ENCODE data around the gene STAB1. TPM values are rescaled to one million over a fixed set of nuclear protein-coding genes. Genes with fewer than 3 reads are reported as not detected.

The STAB1 gene
- total and polyA plus RNA-seq, 3 experiments from 2014 or later, result 0.05 to 9.7 (median 7.6) TPM

DNA sequence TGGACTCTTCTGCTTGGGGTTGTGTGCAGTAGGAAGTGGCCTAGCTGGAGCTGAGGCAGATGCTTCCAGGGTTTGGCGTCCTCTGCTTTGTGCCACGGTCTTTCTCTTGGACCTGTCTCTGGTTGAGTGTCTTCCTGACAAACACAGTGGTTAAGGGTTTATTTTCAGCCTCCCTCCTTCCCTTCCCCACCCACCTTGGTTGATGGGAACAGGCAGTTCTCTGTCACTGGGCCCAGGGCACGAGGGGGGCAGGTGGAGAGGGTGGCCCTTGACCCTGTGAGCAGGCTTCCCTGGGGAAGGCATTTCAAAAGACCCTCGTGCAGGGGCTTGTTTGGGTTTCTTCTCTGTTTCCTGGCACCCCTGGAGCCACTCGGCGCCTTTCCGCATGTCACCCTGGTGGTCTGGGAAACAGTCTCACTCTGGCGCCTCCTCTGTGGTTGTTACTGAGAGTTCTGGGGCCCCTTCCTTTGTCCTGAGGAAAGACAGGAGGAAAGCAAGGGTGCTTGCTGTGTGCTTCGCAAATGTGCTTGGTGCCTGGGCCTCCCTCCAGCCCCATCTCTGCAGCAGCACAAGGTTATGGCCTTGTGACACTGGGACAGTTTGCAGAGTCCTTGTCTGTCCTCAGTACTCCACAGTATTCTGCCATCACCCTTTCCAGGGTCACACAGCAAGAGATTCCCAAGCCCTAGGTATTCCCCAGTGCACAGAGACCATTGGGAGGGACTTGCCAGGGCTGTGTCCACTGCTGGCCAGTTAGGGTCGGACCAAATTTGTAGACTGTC lies 10.3 kb upstream of the STAB1 start:
- no peak for DNase-seq
- Histone ChIP-seq H3K36me3 (ENCODE audit: insufficient read depth, low read length) (peaks cover 13% of the 10 kb centered on the region), H3K4me3 (ENCODE audit: low read length) (no peak overlapping the region), H3K4me1 (ENCODE audit: insufficient read depth, low read length) (no peaks in the 10 kb centered on the region), H3K27ac (ENCODE audit: low read depth, low read length) (no peak overlapping the region), H3K27me3 (ENCODE audit: insufficient read depth, low read length, poor library complexity, severe bottlenecking) (no peaks in the 10 kb centered on the region), H3K9me3 (ENCODE audit: low read length) (no peaks in the 10 kb centered on the region)
- Mint-ChIP-seq H3K4me3 (no peak overlapping the region), H3K9me3 (no peaks in the 10 kb centered on the region), H3K27me3 (no peaks in the 10 kb centered on the region), H3K4me1 (no peaks in the 10 kb centered on the region), H3K36me3 (peaks cover 0 to 91% (median 8%) of the 10 kb centered on the region in 3 donors), H3K27ac (peak overlapping the region in 3 of 8 donors; percentile 47 to 94 (median 54))
- ChIA-PET POLR2A (no interaction called here), CTCF (no interaction called here)

DNA sequence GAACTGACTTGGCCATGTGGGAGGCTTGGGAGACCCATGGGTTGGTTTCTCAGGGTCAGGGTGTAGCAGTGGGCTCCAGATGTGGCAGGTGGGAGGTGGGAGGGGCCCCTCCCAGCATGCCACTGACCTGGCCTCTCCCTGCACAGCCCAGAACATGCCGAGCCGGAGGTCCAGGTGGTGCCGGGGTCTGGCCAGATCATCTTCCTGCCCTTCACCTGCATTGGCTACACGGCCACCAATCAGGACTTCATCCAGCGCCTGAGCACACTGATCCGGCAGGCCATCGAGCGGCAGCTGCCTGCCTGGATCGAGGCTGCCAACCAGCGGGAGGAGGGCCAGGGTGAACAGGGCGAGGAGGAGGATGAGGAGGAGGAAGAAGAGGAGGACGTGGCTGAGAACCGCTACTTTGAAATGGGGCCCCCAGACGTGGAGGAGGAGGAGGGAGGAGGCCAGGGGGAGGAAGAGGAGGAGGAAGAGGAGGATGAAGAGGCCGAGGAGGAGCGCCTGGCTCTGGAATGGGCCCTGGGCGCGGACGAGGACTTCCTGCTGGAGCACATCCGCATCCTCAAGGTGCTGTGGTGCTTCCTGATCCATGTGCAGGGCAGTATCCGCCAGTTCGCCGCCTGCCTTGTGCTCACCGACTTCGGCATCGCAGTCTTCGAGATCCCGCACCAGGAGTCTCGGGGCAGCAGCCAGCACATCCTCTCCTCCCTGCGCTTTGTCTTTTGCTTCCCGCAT lies 7.9 kb upstream of the STAB1 start:
- DNase-seq, result no peak
- CTCF ChIA-PET, result no interaction called here

DNA sequence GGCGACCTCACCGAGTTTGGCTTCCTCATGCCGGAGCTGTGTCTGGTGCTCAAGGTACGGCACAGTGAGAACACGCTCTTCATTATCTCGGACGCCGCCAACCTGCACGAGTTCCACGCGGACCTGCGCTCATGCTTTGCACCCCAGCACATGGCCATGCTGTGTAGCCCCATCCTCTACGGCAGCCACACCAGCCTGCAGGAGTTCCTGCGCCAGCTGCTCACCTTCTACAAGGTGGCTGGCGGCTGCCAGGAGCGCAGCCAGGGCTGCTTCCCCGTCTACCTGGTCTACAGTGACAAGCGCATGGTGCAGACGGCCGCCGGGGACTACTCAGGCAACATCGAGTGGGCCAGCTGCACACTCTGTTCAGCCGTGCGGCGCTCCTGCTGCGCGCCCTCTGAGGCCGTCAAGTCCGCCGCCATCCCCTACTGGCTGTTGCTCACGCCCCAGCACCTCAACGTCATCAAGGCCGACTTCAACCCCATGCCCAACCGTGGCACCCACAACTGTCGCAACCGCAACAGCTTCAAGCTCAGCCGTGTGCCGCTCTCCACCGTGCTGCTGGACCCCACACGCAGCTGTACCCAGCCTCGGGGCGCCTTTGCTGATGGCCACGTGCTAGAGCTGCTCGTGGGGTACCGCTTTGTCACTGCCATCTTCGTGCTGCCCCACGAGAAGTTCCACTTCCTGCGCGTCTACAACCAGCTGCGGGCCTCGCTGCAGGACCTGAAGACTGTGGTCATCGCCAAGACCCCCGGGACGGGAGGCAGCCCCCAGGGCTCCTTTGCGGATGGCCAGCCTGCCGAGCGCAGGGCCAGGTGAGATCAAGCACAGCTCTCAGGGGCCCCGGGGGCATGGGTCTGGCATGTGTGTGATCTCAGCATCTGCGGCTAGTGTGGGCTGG lies 7.1 kb upstream of the STAB1 start:
- no peaks in the 10 kb centered on the region for H3K4me1 ChIP-seq (ENCODE audit: insufficient read depth, low read length)
- Mint-ChIP-seq H3K27me3 (no peaks in the 10 kb centered on the region), H3K36me3 (peaks cover 0 to 92% (median 10%) of the 10 kb centered on the region in 3 donors), H3K9me3 (no peaks in the 10 kb centered on the region), H3K4me1 (no peaks in the 10 kb centered on the region), H3K4me3 (no peak overlapping the region), H3K27ac (peak overlapping the region in 1 of 8 donors; percentile 27)
- DNase-seq, result no peak
- H3K27ac ChIP-seq (ENCODE audit: low read depth, low read length), result no peak overlapping the region
- no peaks in the 10 kb centered on the region for H3K27me3 ChIP-seq (ENCODE audit: insufficient read depth, low read length, poor library complexity, severe bottlenecking)
- ChIA-PET POLR2A (no interaction called here), CTCF (no interaction called here)
- H3K4me3 ChIP-seq (ENCODE audit: low read length), result no peak overlapping the region
- no peaks in the 10 kb centered on the region for H3K9me3 ChIP-seq (ENCODE audit: low read length)
- peaks cover 14% of the 10 kb centered on the region for H3K36me3 ChIP-seq (ENCODE audit: insufficient read depth, low read length)

More for the DNA sequence above, 7.9 kb upstream of the STAB1 start:
- no peaks in the 10 kb centered on the region for H3K9me3 ChIP-seq (ENCODE audit: low read length)
- Mint-ChIP-seq H3K27ac (no peak overlapping the region), H3K4me1 (no peaks in the 10 kb centered on the region), H3K4me3 (no peak overlapping the region), H3K9me3 (no peaks in the 10 kb centered on the region), H3K27me3 (no peaks in the 10 kb centered on the region), H3K36me3 (peaks cover 0 to 91% (median 8%) of the 10 kb centered on the region in 3 donors)
- no peaks in the 10 kb centered on the region for H3K27me3 ChIP-seq (ENCODE audit: insufficient read depth, low read length, poor library complexity, severe bottlenecking)
- no peaks in the 10 kb centered on the region for H3K4me1 ChIP-seq (ENCODE audit: insufficient read depth, low read length)
- POLR2A ChIA-PET, result no interaction called here
- no peak overlapping the region for H3K27ac ChIP-seq (ENCODE audit: low read depth, low read length)
- peaks cover 20% of the 10 kb centered on the region for H3K36me3 ChIP-seq (ENCODE audit: insufficient read depth, low read length)
- no peak overlapping the region for H3K4me3 ChIP-seq (ENCODE audit: low read length)

DNA sequence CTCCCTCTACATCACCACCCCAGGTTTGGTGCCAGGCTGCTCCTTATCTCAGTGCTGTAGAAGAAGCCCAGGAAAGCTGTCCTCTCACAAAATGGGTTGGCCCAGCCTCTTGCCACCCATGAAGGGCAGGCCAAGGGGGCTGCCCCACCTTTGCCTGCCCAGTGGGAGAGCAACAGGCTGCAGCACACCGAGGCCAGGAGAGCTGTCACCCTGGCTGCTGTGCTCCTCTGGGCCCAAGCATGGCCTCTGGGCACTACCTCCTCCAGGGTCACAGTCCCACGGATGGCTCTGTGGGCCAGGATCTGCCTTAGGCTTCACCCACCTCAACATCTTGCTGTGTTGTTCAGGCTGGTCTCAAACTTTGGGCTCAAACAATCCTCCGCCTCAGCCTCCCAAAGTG lies 6.4 kb upstream of the STAB1 start:
- Mint-ChIP-seq H3K27me3 (no peaks in the 10 kb centered on the region), H3K27ac (no peak overlapping the region), H3K4me3 (no peak overlapping the region), H3K36me3 (peaks cover 0 to 86% (median 9%) of the 10 kb centered on the region in 3 donors), H3K4me1 (no peaks in the 10 kb centered on the region), H3K9me3 (no peaks in the 10 kb centered on the region)
- Histone ChIP-seq H3K36me3 (ENCODE audit: insufficient read depth, low read length) (peaks cover 14% of the 10 kb centered on the region), H3K9me3 (ENCODE audit: low read length) (no peaks in the 10 kb centered on the region), H3K4me1 (ENCODE audit: insufficient read depth, low read length) (no peaks in the 10 kb centered on the region), H3K27me3 (ENCODE audit: insufficient read depth, low read length, poor library complexity, severe bottlenecking) (no peaks in the 10 kb centered on the region), H3K27ac (ENCODE audit: low read depth, low read length) (no peak overlapping the region), H3K4me3 (ENCODE audit: low read length) (no peak overlapping the region)
- CTCF ChIA-PET, result no interaction called here
- no peak for DNase-seq
- POLR2A ChIA-PET, result no interaction called here

DNA sequence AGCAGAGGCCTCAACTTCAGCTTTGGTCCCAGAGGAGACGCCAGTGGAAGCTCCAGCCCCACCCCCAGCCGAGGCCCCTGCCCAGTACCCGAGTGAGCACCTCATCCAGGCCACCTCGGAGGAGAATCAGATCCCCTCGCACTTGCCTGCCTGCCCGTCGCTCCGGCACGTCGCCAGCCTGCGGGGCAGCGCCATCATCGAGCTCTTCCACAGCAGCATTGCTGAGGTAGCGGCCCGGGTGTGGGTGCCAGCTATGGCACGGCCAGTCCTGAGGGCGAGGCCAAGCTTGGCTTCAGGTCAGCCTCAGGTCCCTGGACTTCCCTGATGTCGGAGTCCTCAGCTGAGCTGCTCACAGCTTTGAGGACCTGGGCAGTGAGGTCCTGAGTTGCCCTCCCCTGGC lies 5.7 kb upstream of the STAB1 start:
- H3K9me3 Mint-ChIP-seq, result no peaks in the 10 kb centered on the region
- no peak overlapping the region for H3K27ac Mint-ChIP-seq
- H3K36me3 Mint-ChIP-seq, result peaks cover 0 to 80% (median 5%) of the 10 kb centered on the region in 3 donors
- peaks cover 0 to 3% (median 2%) of the 10 kb centered on the region in 3 donors for H3K4me1 Mint-ChIP-seq
- ChIA-PET CTCF (no interaction called here), POLR2A (no interaction called here)
- Histone ChIP-seq H3K4me1 (ENCODE audit: insufficient read depth, low read length) (no peaks in the 10 kb centered on the region), H3K9me3 (ENCODE audit: low read length) (no peaks in the 10 kb centered on the region), H3K36me3 (ENCODE audit: insufficient read depth, low read length) (peaks cover 14% of the 10 kb centered on the region), H3K4me3 (ENCODE audit: low read length) (no peak overlapping the region), H3K27me3 (ENCODE audit: insufficient read depth, low read length, poor library complexity, severe bottlenecking) (no peaks in the 10 kb centered on the region), H3K27ac (ENCODE audit: low read depth, low read length) (no peak overlapping the region)
- DNase-seq, result no peak
- no peak overlapping the region for H3K4me3 Mint-ChIP-seq
- H3K27me3 Mint-ChIP-seq, result no peaks in the 10 kb centered on the region

DNA sequence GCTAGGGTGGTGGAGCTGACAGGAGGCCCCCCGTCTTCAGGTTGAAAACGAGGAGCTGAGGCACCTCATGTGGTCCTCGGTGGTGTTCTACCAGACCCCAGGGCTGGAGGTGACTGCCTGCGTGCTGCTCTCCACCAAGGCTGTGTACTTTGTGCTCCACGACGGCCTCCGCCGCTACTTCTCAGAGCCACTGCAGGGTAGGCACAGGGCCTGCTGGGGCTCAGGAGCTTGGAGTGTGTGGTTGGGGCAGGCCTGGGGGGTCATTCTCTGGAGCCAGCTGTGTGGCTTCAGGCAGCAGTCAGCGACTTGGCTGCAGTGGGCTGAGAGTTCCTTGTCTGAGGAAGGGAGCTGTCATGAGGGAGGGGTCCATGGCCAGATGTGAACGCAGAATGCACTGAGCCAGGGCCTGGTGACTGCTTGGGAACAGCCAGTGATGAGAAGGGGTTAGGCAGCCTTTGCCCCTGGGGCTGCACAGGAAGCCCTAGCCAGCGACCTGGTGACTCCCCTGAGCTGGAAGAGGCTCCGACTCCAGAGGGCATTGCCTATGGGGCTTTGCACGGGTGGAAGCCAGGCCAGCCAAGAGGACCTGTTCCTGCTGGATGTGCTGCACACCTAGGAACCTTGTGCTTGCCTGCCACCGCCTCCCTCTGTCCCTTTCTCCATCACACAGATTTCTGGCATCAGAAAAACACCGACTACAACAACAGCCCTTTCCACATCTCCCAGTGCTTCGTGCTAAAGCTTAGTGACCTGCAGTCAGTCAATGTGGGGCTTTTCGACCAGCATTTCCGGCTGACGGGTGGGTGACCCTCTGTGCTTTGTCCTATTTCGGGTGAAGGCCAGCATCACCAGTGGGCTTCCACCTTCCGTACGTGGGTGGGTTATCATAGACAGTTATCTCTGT lies 4.9 kb upstream of the STAB1 start:
- Mint-ChIP-seq H3K4me1 (peaks cover 0 to 5% (median 3%) of the 10 kb centered on the region in 3 donors), H3K27me3 (no peaks in the 10 kb centered on the region), H3K4me3 (peak overlapping the region in 1 of 7 donors; percentile 15), H3K36me3 (peaks cover 0 to 74% (median 5%) of the 10 kb centered on the region in 3 donors), H3K27ac (peak overlapping the region in 4 of 8 donors; percentile 31 to 38 (median 34)), H3K9me3 (no peaks in the 10 kb centered on the region)
- POLR2A ChIA-PET, result no interaction called here
- H3K4me3 ChIP-seq (ENCODE audit: low read length), result no peak overlapping the region
- H3K4me1 ChIP-seq (ENCODE audit: insufficient read depth, low read length), result no peaks in the 10 kb centered on the region
- DNase-seq, result no peak
- CTCF ChIA-PET, result no interaction called here
- no peaks in the 10 kb centered on the region for H3K27me3 ChIP-seq (ENCODE audit: insufficient read depth, low read length, poor library complexity, severe bottlenecking)
- no peaks in the 10 kb centered on the region for H3K9me3 ChIP-seq (ENCODE audit: low read length)
- peaks cover 14% of the 10 kb centered on the region for H3K36me3 ChIP-seq (ENCODE audit: insufficient read depth, low read length)
- H3K27ac ChIP-seq (ENCODE audit: low read depth, low read length), result no peak overlapping the region

DNA sequence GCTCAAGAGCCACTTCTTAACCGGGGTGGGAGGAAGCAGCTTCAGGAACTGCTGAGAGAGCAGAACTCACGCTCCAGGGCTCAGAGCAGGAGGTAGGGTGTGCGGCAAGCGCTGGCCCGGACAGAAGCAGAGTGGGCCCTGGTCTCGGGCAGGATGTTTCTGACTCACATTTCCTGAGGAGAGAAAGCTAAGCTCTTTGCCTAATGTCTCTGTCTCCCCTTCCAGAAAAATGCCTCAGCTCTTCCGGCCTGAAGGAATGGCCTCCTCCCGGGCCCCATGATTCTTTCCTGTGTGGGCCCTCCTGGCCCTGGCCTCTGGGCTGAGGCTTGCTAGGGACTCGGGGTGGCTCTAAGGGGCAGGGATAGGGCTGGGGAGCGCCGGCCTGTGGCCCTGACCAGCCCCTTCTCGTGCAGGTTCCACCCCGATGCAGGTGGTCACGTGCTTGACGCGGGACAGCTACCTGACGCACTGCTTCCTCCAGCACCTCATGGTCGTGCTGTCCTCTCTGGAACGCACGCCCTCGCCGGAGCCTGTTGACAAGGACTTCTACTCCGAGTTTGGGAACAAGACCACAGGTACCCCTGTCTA lies 4.1 kb upstream of the STAB1 start:
- H3K27me3 Mint-ChIP-seq, result no peaks in the 10 kb centered on the region
- H3K4me1 Mint-ChIP-seq, result peaks cover 0 to 5% (median 3%) of the 10 kb centered on the region in 3 donors
- peaks cover 14% of the 10 kb centered on the region for H3K36me3 ChIP-seq (ENCODE audit: insufficient read depth, low read length)
- no peak for DNase-seq
- H3K36me3 Mint-ChIP-seq, result peaks cover 0 to 66% (median 5%) of the 10 kb centered on the region in 3 donors
- no peaks in the 10 kb centered on the region for H3K9me3 Mint-ChIP-seq
- ChIA-PET POLR2A (no interaction called here), CTCF (no interaction called here)
- H3K27ac ChIP-seq (ENCODE audit: low read depth, low read length), result no peak overlapping the region
- H3K4me3 Mint-ChIP-seq, result peak overlapping the region in 1 of 7 donors; percentile 15
- no peaks in the 10 kb centered on the region for H3K9me3 ChIP-seq (ENCODE audit: low read length)
- no peaks in the 10 kb centered on the region for H3K27me3 ChIP-seq (ENCODE audit: insufficient read depth, low read length, poor library complexity, severe bottlenecking)
- peak overlapping the region in 3 of 8 donors; percentile 31 to 59 (median 33) for H3K27ac Mint-ChIP-seq
- H3K4me3 ChIP-seq (ENCODE audit: low read length), result no peak overlapping the region
- no peaks in the 10 kb centered on the region for H3K4me1 ChIP-seq (ENCODE audit: insufficient read depth, low read length)
